ENCODE measurements around the gene SNX18. TPM values are rescaled to one million over a fixed set of nuclear protein-coding genes. Genes with fewer than 3 reads are reported as not detected.

SNX18 gene
- total and polyA plus RNA-seq, 8 donors, result 15.3 to 39.2 (median 20.0) TPM

- no peak overlapping the region for H3K4me3 ChIP-seq
- intact Hi-C loops (cut with DNase I), result no loop called here
- H3K27me3 ChIP-seq, result no peaks in the 10 kb centered on the region
- no peak for TF ChIP-seq CTCF (IDR thresholded peaks at IDR 0.05)
- peaks cover 0 to 3% of the 10 kb centered on the region in 2 donors for H3K9me3 ChIP-seq
- H3K4me1 ChIP-seq, result peaks cover 0 to 4% of the 10 kb centered on the region in 2 donors
- peak; percentile 55 for ATAC-seq
- no peak for DNase-seq
- H3K27ac ChIP-seq, result no peak overlapping the region
- H3K36me3 ChIP-seq, result no peaks in the 10 kb centered on the region
Measured at GRCh38 chr5:54470677-54471076, 46.9 kb upstream of the SNX18 start.

- no peak for ATAC-seq
Measured at GRCh38 chr5:54471398-54471797, 46.2 kb upstream of the SNX18 start.

GRCh38 chr5:54476682-54477081, 40.9 kb upstream of the SNX18 start:
- intact Hi-C loops (cut with DNase I), result no loop called here
- TF ChIP-seq CTCF (IDR thresholded peaks at IDR 0.05), result no peak
- ATAC-seq, result no peak

More at GRCh38 chr5:54471398-54471797, 46.2 kb upstream of the SNX18 start:
- Histone ChIP-seq H3K27ac (no peak overlapping the region), H3K4me1 (peaks cover 0 to 4% of the 10 kb centered on the region in 2 donors), H3K36me3 (no peaks in the 10 kb centered on the region), H3K4me3 (no peak overlapping the region), H3K27me3 (no peaks in the 10 kb centered on the region), H3K9me3 (peaks cover 0 to under 1% of the 10 kb centered on the region in 2 donors)
- no peak for DNase-seq
- no peak for TF ChIP-seq CTCF (IDR thresholded peaks at IDR 0.05)
- intact Hi-C loops (cut with DNase I), result no loop called here

GRCh38 chr5:54477941-54478478, 39.5 kb upstream of the SNX18 start:
- DNase-seq (no peak), ATAC-seq (no peak)
- Histone ChIP-seq H3K4me3 (no peak overlapping the region), H3K9me3 (no peaks in the 10 kb centered on the region), H3K36me3 (no peaks in the 10 kb centered on the region), H3K27ac (no peak overlapping the region), H3K27me3 (no peaks in the 10 kb centered on the region), H3K4me1 (no peaks in the 10 kb centered on the region)
- TF ChIP-seq CTCF (IDR thresholded peaks at IDR 0.05), result no peak
- intact Hi-C loops (cut with DNase I), result no loop called here

More at GRCh38 chr5:54476682-54477081, 40.9 kb upstream of the SNX18 start:
- no peaks in the 10 kb centered on the region for H3K9me3 ChIP-seq
- H3K36me3 ChIP-seq, result no peaks in the 10 kb centered on the region
- H3K27ac ChIP-seq, result no peak overlapping the region
- no peaks in the 10 kb centered on the region for H3K4me1 ChIP-seq
- DNase-seq, result no peak
- no peak overlapping the region for H3K4me3 ChIP-seq
- H3K27me3 ChIP-seq, result no peaks in the 10 kb centered on the region

GRCh38 chr5:54480296-54480695, 37.3 kb upstream of the SNX18 start:
- intact Hi-C loops (cut with DNase I), result no loop called here
- Histone ChIP-seq H3K27ac (no peak overlapping the region), H3K27me3 (no peaks in the 10 kb centered on the region), H3K4me1 (no peaks in the 10 kb centered on the region), H3K4me3 (no peak overlapping the region), H3K9me3 (no peaks in the 10 kb centered on the region), H3K36me3 (no peaks in the 10 kb centered on the region)
- ATAC-seq (peak; percentile 17), DNase-seq (no peak)
- TF ChIP-seq CTCF (IDR thresholded peaks at IDR 0.05), result no peak

All from left lung (tissue), 10 donors.